ENCODE results near the gene ADAMTS8. TPM values are rescaled to one million over a fixed set of nuclear protein-coding genes. Genes with fewer than 3 reads are reported as not detected.

Gene ADAMTS8
- total RNA-seq, 1 donor from 2014 or later: not detected

DNA sequence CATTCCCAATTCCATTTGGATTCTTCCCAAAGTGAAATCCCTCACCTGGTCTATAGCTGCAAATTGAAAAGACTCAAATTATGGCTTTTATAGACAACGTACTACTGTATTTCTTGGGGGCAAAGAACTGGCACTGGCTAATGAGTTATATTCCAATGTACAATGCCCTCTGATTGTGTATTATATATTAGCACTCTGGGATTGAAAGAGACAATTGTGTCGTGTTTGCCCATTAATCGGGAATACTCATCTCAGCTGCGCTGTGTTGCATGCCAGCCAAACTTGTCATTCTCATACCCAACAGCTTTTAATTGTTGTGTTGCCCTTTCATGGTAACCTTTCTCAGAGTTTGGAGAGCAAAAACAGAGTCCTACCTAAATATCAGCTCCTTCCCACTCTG is 58.7 kb downstream of the ADAMTS8 start:
- no peak overlapping the region for H3K9ac ChIP-seq
- no peak overlapping the region for H3K27ac Mint-ChIP-seq
- DNase-seq (ENCODE audit: low spot score): no peak
- no peak overlapping the region for H3K4me3 Mint-ChIP-seq
- H3K27me3 ChIP-seq: no peaks in the 10 kb centered on the region
- no peaks in the 10 kb centered on the region for H3K4me1 ChIP-seq
- H3K9me3 Mint-ChIP-seq: no peaks in the 10 kb centered on the region
- no peaks in the 10 kb centered on the region for H3K9me3 ChIP-seq (ENCODE audit: low read depth)
- H3K27ac ChIP-seq: no peak overlapping the region
- H3K4me1 Mint-ChIP-seq: peaks cover 15% of the 10 kb centered on the region
- TF ChIP-seq EZH2 (IDR thresholded peaks at IDR 0.05) (no peak), EZH2phosphoT487 (IDR thresholded peaks at IDR 0.05) (no peak)
- TF ChIP-seq, protein P1, sequence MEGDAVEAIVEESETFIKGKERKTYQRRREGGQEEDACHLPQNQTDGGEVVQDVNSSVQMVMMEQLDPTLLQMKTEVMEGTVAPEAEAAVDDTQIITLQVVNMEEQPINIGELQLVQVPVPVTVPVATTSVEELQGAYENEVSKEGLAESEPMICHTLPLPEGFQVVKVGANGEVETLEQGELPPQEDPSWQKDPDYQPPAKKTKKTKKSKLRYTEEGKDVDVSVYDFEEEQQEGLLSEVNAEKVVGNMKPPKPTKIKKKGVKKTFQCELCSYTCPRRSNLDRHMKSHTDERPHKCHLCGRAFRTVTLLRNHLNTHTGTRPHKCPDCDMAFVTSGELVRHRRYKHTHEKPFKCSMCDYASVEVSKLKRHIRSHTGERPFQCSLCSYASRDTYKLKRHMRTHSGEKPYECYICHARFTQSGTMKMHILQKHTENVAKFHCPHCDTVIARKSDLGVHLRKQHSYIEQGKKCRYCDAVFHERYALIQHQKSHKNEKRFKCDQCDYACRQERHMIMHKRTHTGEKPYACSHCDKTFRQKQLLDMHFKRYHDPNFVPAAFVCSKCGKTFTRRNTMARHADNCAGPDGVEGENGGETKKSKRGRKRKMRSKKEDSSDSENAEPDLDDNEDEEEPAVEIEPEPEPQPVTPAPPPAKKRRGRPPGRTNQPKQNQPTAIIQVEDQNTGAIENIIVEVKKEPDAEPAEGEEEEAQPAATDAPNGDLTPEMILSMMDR (IDR thresholded peaks at IDR 0.05): no peak
- H3K27me3 Mint-ChIP-seq (ENCODE audit: insufficient read depth, low read depth): peaks cover 8% of the 10 kb centered on the region
- peaks cover 8% of the 10 kb centered on the region for H3F3A ChIP-seq (ENCODE audit: low read depth)
- H3K36me3 Mint-ChIP-seq: no peaks in the 10 kb centered on the region
- H4K20me1 ChIP-seq (ENCODE audit: low read depth): no peaks in the 10 kb centered on the region
- H3K79me2 ChIP-seq (ENCODE audit: low read depth): no peaks in the 10 kb centered on the region
- no peak overlapping the region for H3K4me2 ChIP-seq
- no peak overlapping the region for H3K4me3 ChIP-seq
- no peaks in the 10 kb centered on the region for H3K36me3 ChIP-seq
- no peak overlapping the region for H2AFZ ChIP-seq (replicated peaks)

DNA sequence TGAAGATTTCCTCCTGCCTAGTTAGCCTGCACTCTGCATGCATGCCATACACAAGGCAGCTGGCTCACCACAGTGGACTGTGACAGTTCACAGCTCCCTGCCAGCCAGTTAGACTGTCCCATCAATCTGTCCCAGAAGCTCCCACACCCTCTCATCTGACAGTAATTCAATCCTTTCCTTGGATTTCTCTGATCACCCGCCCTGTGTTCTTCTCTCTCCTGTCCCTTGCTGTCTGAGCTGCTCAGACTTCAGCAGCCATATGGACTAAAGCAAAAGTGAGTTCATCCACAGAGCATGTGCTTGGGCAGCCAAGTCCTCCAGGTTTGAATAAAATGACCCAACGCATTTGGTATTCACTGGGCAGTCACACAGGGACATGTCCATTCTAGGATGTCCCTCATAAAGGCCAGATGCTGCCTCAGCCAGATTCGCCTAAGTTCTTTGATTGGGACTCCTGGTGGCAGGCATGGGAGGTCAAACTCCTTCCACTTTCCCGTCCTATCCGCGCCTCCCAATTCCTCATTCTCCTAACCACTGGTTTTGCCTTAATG is 59.2 kb downstream of the ADAMTS8 start:
- no peak overlapping the region for H3K27ac Mint-ChIP-seq

DNA sequence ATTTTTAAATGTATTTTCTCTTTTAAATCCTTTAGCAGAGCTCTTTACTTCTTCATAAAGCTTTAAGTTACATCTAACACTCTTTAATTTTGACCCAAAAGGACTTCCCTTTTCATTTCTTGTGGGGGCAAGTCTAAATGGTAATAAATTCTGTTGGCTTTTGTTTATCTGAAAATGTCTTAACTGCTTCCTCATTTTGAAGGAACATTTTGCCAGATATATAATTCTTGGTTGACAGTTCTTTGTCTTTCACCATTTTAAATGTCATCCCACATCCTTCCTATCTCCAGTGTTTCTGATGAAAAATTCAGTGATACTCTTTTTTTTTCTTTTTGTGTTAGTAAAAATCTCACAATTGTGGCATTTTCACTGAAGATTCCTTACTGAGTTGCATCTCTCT is 69.0 kb downstream of the ADAMTS8 start:
- H3K9ac ChIP-seq: no peak overlapping the region

More for the DNA sequence above, 59.2 kb downstream of the ADAMTS8 start:
- TF ChIP-seq, protein P1 (IDR thresholded peaks at IDR 0.05): no peak
- no peak for TF ChIP-seq EZH2phosphoT487 (IDR thresholded peaks at IDR 0.05)
- no peak for TF ChIP-seq EZH2 (IDR thresholded peaks at IDR 0.05)
- Histone ChIP-seq H3K36me3 (no peaks in the 10 kb centered on the region), H3K9me3 (ENCODE audit: low read depth) (no peaks in the 10 kb centered on the region), H4K20me1 (ENCODE audit: low read depth) (no peaks in the 10 kb centered on the region), H3K9ac (no peak overlapping the region), H3K4me2 (no peak overlapping the region), H3K4me3 (no peak overlapping the region), H3K27me3 (no peaks in the 10 kb centered on the region), H2AFZ (replicated peaks) (no peak overlapping the region), H3K27ac (no peak overlapping the region), H3K4me1 (no peaks in the 10 kb centered on the region), H3F3A (ENCODE audit: low read depth) (peaks cover 8% of the 10 kb centered on the region), H3K79me2 (ENCODE audit: low read depth) (no peaks in the 10 kb centered on the region)
- DNase-seq (ENCODE audit: low spot score): no peak
- Mint-ChIP-seq H3K9me3 (no peaks in the 10 kb centered on the region), H3K36me3 (no peaks in the 10 kb centered on the region), H3K4me3 (no peak overlapping the region), H3K27me3 (ENCODE audit: insufficient read depth, low read depth) (peaks cover 6% of the 10 kb centered on the region), H3K4me1 (peaks cover 15% of the 10 kb centered on the region)

More for the DNA sequence above, 69.0 kb downstream of the ADAMTS8 start:
- H2AFZ ChIP-seq (replicated peaks): no peak overlapping the region
- H3K79me2 ChIP-seq (ENCODE audit: low read depth): no peaks in the 10 kb centered on the region
- Mint-ChIP-seq H3K27me3 (ENCODE audit: insufficient read depth, low read depth) (no peaks in the 10 kb centered on the region), H3K9me3 (peaks cover 15% of the 10 kb centered on the region), H3K27ac (no peak overlapping the region), H3K36me3 (peaks cover 3% of the 10 kb centered on the region), H3K4me3 (no peak overlapping the region), H3K4me1 (no peaks in the 10 kb centered on the region)
- no peak overlapping the region for H3K4me2 ChIP-seq
- H3F3A ChIP-seq (ENCODE audit: low read depth): no peaks in the 10 kb centered on the region
- no peaks in the 10 kb centered on the region for H3K36me3 ChIP-seq
- H3K4me3 ChIP-seq: no peak overlapping the region
- H4K20me1 ChIP-seq (ENCODE audit: low read depth): no peaks in the 10 kb centered on the region
- TF ChIP-seq EZH2 (IDR thresholded peaks at IDR 0.05): no peak
- TF ChIP-seq, protein P1 (IDR thresholded peaks at IDR 0.05): no peak
- no peak for TF ChIP-seq EZH2phosphoT487 (IDR thresholded peaks at IDR 0.05)
- H3K27ac ChIP-seq: no peak overlapping the region
- no peaks in the 10 kb centered on the region for H3K27me3 ChIP-seq
- H3K9me3 ChIP-seq (ENCODE audit: low read depth): no peaks in the 10 kb centered on the region
- no peaks in the 10 kb centered on the region for H3K4me1 ChIP-seq
- DNase-seq (ENCODE audit: low spot score): no peak
